ENCODE results near the gene MOB1B. TPM values are rescaled to one million over a fixed set of nuclear protein-coding genes. Genes with fewer than 3 reads are reported as not detected.

The MOB1B gene
- total RNA-seq, 1 donor from 2014 or later, result 13.0 TPM

- Histone ChIP-seq H3K36me3 (no peaks in the 10 kb centered on the region), H3K27ac (no peak overlapping the region), H3K27me3 (no peaks in the 10 kb centered on the region), H3K9me3 (no peaks in the 10 kb centered on the region), H3K4me3 (no peak overlapping the region), H3K4me1 (no peaks in the 10 kb centered on the region)
- no peak for DNase-seq (ENCODE audit: extremely low spot score in 2 of 2)
- intact Hi-C loops (cut with DNase I), result no loop called here
- TF ChIP-seq, protein P1, sequence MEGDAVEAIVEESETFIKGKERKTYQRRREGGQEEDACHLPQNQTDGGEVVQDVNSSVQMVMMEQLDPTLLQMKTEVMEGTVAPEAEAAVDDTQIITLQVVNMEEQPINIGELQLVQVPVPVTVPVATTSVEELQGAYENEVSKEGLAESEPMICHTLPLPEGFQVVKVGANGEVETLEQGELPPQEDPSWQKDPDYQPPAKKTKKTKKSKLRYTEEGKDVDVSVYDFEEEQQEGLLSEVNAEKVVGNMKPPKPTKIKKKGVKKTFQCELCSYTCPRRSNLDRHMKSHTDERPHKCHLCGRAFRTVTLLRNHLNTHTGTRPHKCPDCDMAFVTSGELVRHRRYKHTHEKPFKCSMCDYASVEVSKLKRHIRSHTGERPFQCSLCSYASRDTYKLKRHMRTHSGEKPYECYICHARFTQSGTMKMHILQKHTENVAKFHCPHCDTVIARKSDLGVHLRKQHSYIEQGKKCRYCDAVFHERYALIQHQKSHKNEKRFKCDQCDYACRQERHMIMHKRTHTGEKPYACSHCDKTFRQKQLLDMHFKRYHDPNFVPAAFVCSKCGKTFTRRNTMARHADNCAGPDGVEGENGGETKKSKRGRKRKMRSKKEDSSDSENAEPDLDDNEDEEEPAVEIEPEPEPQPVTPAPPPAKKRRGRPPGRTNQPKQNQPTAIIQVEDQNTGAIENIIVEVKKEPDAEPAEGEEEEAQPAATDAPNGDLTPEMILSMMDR (IDR thresholded peaks at IDR 0.05), result no peak
- TF ChIP-seq POLR2AphosphoS5 (IDR thresholded peaks at IDR 0.05; ENCODE audit: insufficient read depth in 1 of 2, low read depth in 1 of 2), result no peak
- TF ChIP-seq POLR2A (IDR thresholded peaks at IDR 0.05), result no peak
Measured at GRCh38 chr4:70927502-70928137, 25.5 kb downstream of the MOB1B start.

- TF ChIP-seq POLR2AphosphoS5 (IDR thresholded peaks at IDR 0.05; ENCODE audit: insufficient read depth in 1 of 2, low read depth in 1 of 2), result no peak
- no peak for TF ChIP-seq POLR2A (IDR thresholded peaks at IDR 0.05)
- TF ChIP-seq, protein P1 (IDR thresholded peaks at IDR 0.05), result no peak
- H3K9me3 ChIP-seq, result no peaks in the 10 kb centered on the region
- H3K4me3 ChIP-seq, result no peak overlapping the region
- DNase-seq (ENCODE audit: extremely low spot score in 2 of 2), result no peak
- H3K27me3 ChIP-seq, result no peaks in the 10 kb centered on the region
- H3K36me3 ChIP-seq, result no peaks in the 10 kb centered on the region
- no peak overlapping the region for H3K27ac ChIP-seq
- no peaks in the 10 kb centered on the region for H3K4me1 ChIP-seq
- intact Hi-C loops (cut with DNase I), result no loop called here
Measured at GRCh38 chr4:70930530-70931256, 28.5 kb downstream of the MOB1B start.

DNA sequence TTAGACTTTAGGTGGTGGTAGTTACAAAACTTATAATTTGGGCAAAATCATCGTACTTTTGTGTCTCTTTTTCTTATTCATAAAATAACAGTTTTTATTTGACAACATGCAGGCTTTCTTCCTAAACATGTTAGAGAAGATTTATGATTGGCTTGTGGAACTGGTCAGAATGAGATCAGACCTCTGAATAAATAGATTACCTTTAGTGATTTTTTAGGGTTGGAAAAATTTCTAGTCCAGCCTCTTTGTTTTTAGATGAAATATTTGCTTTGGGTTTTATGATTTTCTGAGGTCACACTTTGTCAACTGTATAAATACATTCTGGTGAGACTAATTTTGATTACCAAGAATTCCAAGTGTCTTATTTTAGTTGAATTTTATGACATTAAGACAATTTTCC is 29.2 kb downstream of the MOB1B start:
- intact Hi-C loops (cut with DNase I), result no loop called here
- H3K27ac ChIP-seq, result no peak overlapping the region

GRCh38 chr4:70932984-70933383 is 30.8 kb downstream of the MOB1B start:
- Histone ChIP-seq H3K4me1 (no peaks in the 10 kb centered on the region), H3K9me3 (no peaks in the 10 kb centered on the region), H3K27ac (no peak overlapping the region), H3K27me3 (no peaks in the 10 kb centered on the region), H3K36me3 (no peaks in the 10 kb centered on the region), H3K4me3 (no peak overlapping the region)
- intact Hi-C loops (cut with DNase I), result no loop called here
- TF ChIP-seq, protein P1 (IDR thresholded peaks at IDR 0.05), result no peak
- TF ChIP-seq POLR2A (IDR thresholded peaks at IDR 0.05), result no peak
- TF ChIP-seq POLR2AphosphoS5 (IDR thresholded peaks at IDR 0.05; ENCODE audit: insufficient read depth in 1 of 2, low read depth in 1 of 2), result no peak
- DNase-seq (ENCODE audit: extremely low spot score in 2 of 2), result no peak

More for the DNA sequence above, 29.2 kb downstream of the MOB1B start:
- TF ChIP-seq POLR2AphosphoS5 (IDR thresholded peaks at IDR 0.05; ENCODE audit: insufficient read depth in 1 of 2, low read depth in 1 of 2) (no peak), POLR2A (IDR thresholded peaks at IDR 0.05) (no peak)
- TF ChIP-seq, protein P1 (IDR thresholded peaks at IDR 0.05), result no peak
- no peaks in the 10 kb centered on the region for H3K36me3 ChIP-seq
- H3K4me3 ChIP-seq, result no peak overlapping the region
- H3K4me1 ChIP-seq, result no peaks in the 10 kb centered on the region
- H3K9me3 ChIP-seq, result no peaks in the 10 kb centered on the region
- DNase-seq (ENCODE audit: extremely low spot score in 2 of 2), result no peak
- no peaks in the 10 kb centered on the region for H3K27me3 ChIP-seq

Measured in vagina (tissue), 2 donors.